GM23338 (cell line): ENCODE data around the gene ABL2. TPM values are rescaled to one million over a fixed set of nuclear protein-coding genes. Genes with fewer than 3 reads are reported as not detected.

Experiments used
- ATAC-seq: fragments of 200-7000 bp; cut with Tn5 transposase; 3 replicates; pipeline ENCODE4 v1.9.1; 2020
- DNase-seq: peaks from one replicate; pipeline ENCODE4 v3.0.0-alpha.2; 2015; ENCODE audit warnings: low spot score
- H2AFZ ChIP-seq: fragments of 200-600 bp; sonication (generic); 2 replicates; pipeline ENCODE4 v1.8.0; 2016; ENCODE audit warnings: antibody characterized with exemption, mild to moderate bottlenecking, moderate library complexity
- H3F3A ChIP-seq: fragments of 200-600 bp; sonication (generic); replicated peaks from 2 replicates; pipeline ENCODE4 v1.8.0; 2017; ENCODE audit warnings: antibody characterized with exemption, mixed run types, low read depth
- H3K27ac ChIP-seq: fragments of 200-600 bp; sonication (generic); 2 replicates; pipeline ENCODE4 v1.6.1; 2016; ENCODE audit warnings: low read depth
- H3K27me3 ChIP-seq: fragments of 200-600 bp; sonication (generic); 2 replicates; pipeline ENCODE4 v1.8.0; 2016; ENCODE audit warnings: mild to moderate bottlenecking, mixed run types, moderate library complexity; ENCODE audit not compliant: insufficient read depth
- H3K36me3 ChIP-seq: fragments of 200-600 bp; sonication (generic); 2 replicates; pipeline ENCODE4 v1.8.0; 2016; ENCODE audit warnings: mild to moderate bottlenecking; ENCODE audit not compliant: insufficient read depth
- H3K4me1 ChIP-seq: fragments of 200-600 bp; sonication (generic); 2 replicates; pipeline ENCODE4 v1.8.0; 2016; ENCODE audit warnings: mild to moderate bottlenecking, moderate library complexity; ENCODE audit not compliant: insufficient read depth
- H3K4me2 ChIP-seq: fragments of 200-600 bp; sonication (generic); 2 replicates; pipeline ENCODE4 v1.7.1; 2017; ENCODE audit warnings: mixed run types
- H3K4me3 ChIP-seq: fragments of 200-600 bp; sonication (generic); 2 replicates; pipeline ENCODE4 v1.6.1; 2016; ENCODE audit warnings: mixed run types
- H3K79me2 ChIP-seq: fragments of 200-600 bp; sonication (generic); replicated peaks from 2 replicates; pipeline ENCODE4 v1.8.0; 2017; ENCODE audit warnings: mild to moderate bottlenecking; ENCODE audit not compliant: insufficient read depth
- H3K9me2 ChIP-seq: fragments of 200-600 bp; sonication (generic); 2 replicates; pipeline ENCODE4 v1.8.0; 2017; ENCODE audit not compliant: insufficient read depth
- H4K20me1 ChIP-seq: fragments of 200-600 bp; sonication (generic); replicated peaks from 2 replicates; pipeline ENCODE4 v1.8.0; 2017; ENCODE audit warnings: mild to moderate bottlenecking; ENCODE audit not compliant: insufficient read depth
- H3K27ac Mint-ChIP-seq: 2 replicates; pipeline ENCODE4 v1.8.0; 2020; ENCODE audit warnings: inconsistent platforms, mild to moderate bottlenecking, moderate library complexity, mixed read lengths
- H3K27me3 Mint-ChIP-seq: 3 replicates; pipeline ENCODE4 v1.8.0; 2022; ENCODE audit warnings: low read depth, mild to moderate bottlenecking, moderate library complexity, mixed read lengths, inconsistent platforms; ENCODE audit not compliant: insufficient read depth, poor library complexity
- H3K36me3 Mint-ChIP-seq: 3 replicates; pipeline ENCODE4 v1.8.0; 2021; ENCODE audit warnings: low read depth, mild to moderate bottlenecking, inconsistent platforms, moderate library complexity, mixed read lengths
- H3K4me1 Mint-ChIP-seq: 3 replicates; pipeline ENCODE4 v1.8.0; 2020; ENCODE audit warnings: mild to moderate bottlenecking, inconsistent platforms, mixed read lengths
- H3K4me3 Mint-ChIP-seq: 3 replicates; pipeline ENCODE4 v1.8.0; 2021; ENCODE audit warnings: moderate library complexity, mild to moderate bottlenecking, inconsistent platforms, mixed read lengths
- H3K9me3 Mint-ChIP-seq: 3 replicates; pipeline ENCODE4 v1.8.0; 2020; ENCODE audit warnings: moderate library complexity, mild to moderate bottlenecking, inconsistent platforms, mixed read lengths
- CREB1 ChIP-seq: fragments of 250-450 bp; sonication (Bioruptor Pico); IDR thresholded peaks from 2 replicates; pipeline ENCODE4 v1.5.0; 2020; ENCODE audit warnings: low read depth, mild to moderate bottlenecking, moderate library complexity
- JUNB ChIP-seq: IDR thresholded peaks from one replicate; pipeline ENCODE4 v1.6.1; 2016; ENCODE audit warnings: antibody characterized with exemption; ENCODE audit not compliant: unreplicated experiment
- NANOG ChIP-seq: IDR thresholded peaks from 2 replicates; pipeline ENCODE4 v1.6.1; 2016; ENCODE audit warnings: antibody characterized with exemption, borderline replicate concordance
- POLR2AphosphoS5 ChIP-seq: IDR thresholded peaks from 2 replicates; pipeline ENCODE4 v1.6.1; 2016; ENCODE audit warnings: antibody characterized with exemption, low read depth
- ZNF462 ChIP-seq: fragments of 250-450 bp; sonication (Bioruptor Pico); IDR thresholded peaks from 2 replicates; pipeline ENCODE4 v1.5.0; 2020; ENCODE audit warnings: mild to moderate bottlenecking, moderate library complexity
- polyA plus RNA-seq: library from polyadenylated mRNA; unstranded; fragments of >200 nt; fragmentation: Nextera tagmentation; extraction: Ambion mirVana; gene quantifications from 2 replicates; pipeline ENCODE4 v1.2.1, GENCODE V29; 2016
- total RNA-seq: library from RNA; depleted of rRNA; stranded (reverse); fragments of >200 nt; shearing (Covaris generic); gene quantifications from 2 replicates; pipeline ENCODE4 v1.2.3, GENCODE V29; 2014
- TF ChIP-seq, protein P1 (sequence below): IDR thresholded peaks from 2 replicates; pipeline ENCODE4 v1.6.1; 2016; ENCODE audit warnings: antibody characterized with exemption

Gene ABL2
- total and polyA plus RNA-seq, 2 experiments from 2014 or later = 5.8 to 22.7 TPM

- no peaks in the 10 kb centered on the region for H3K36me3 Mint-ChIP-seq
Measured at GRCh38 chr1:179156026-179156425, 73.5 kb downstream of the ABL2 start.

More at GRCh38 chr1:179156026-179156425, 73.5 kb downstream of the ABL2 start:
- H3K27ac Mint-ChIP-seq = no peak overlapping the region
- no peaks in the 10 kb centered on the region for H3K9me3 Mint-ChIP-seq
- no peaks in the 10 kb centered on the region; the same call in 2 of the 3 replicates for H3K4me1 Mint-ChIP-seq
- H3K4me2 ChIP-seq = no peak overlapping the region
- no peak overlapping the region for H2AFZ ChIP-seq
- no peaks in the 10 kb centered on the region for H3K9me2 ChIP-seq
- no peak for ATAC-seq
- no peaks in the 10 kb centered on the region for H3K27me3 Mint-ChIP-seq
- no peak for DNase-seq
- no peaks in the 10 kb centered on the region for H3K27me3 ChIP-seq
- H3K79me2 ChIP-seq = peaks cover 62% of the 10 kb centered on the region
- H3K36me3 ChIP-seq = no peaks in the 10 kb centered on the region
- no peaks in the 10 kb centered on the region for H3K4me1 ChIP-seq
- no peak overlapping the region for H3K27ac ChIP-seq
- H3K4me3 Mint-ChIP-seq = no peak overlapping the region
- H4K20me1 ChIP-seq = peaks cover 2% of the 10 kb centered on the region; the same call in 1 of the 2 replicates
- H3K4me3 ChIP-seq = no peak overlapping the region
- TF ChIP-seq CREB1 (CRISPR knock-in tag) (no peak), ZNF462 (no peak), POLR2AphosphoS5 (no peak), JUNB (no peak), NANOG (no peak)
- TF ChIP-seq, protein P1, sequence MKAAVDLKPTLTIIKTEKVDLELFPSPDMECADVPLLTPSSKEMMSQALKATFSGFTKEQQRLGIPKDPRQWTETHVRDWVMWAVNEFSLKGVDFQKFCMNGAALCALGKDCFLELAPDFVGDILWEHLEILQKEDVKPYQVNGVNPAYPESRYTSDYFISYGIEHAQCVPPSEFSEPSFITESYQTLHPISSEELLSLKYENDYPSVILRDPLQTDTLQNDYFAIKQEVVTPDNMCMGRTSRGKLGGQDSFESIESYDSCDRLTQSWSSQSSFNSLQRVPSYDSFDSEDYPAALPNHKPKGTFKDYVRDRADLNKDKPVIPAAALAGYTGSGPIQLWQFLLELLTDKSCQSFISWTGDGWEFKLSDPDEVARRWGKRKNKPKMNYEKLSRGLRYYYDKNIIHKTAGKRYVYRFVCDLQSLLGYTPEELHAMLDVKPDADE = no peak
- H3F3A ChIP-seq = no peaks in the 10 kb centered on the region
